22Rv1 (cell line): ENCODE data around the gene PLD1.

Source experiments
- ZFX ChIP-seq: fragments of 450-650 bp; IDR thresholded peaks from 2 replicates; pipeline ENCODE4 v1.6.1; 2017; ENCODE audit warnings: antibody characterized with exemption, borderline replicate concordance
- TF ChIP-seq, protein P1 (sequence below): fragments of 450-650 bp; IDR thresholded peaks from 2 replicates; pipeline ENCODE4 v1.5.1; 2017; ENCODE audit warnings: mild to moderate bottlenecking

DNA sequence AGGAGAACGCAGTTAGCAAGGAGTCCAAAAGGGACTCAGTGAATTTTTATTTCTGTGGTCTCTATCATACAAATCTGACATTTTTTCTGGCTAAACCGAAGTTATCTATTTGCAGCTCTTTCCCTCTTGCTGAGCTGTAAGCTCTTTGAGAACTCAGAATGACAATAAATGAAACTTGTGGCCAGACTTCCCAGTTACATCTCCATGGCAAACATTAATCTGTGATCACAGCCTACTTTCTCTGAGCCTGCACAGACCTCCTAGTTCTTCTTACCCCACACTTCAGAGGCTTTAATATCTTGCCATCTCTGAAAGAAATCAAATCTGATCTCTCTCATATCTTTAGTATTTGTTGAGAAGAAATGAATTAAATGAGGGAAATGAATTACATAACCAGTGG is 58.0 kb downstream of the PLD1 start:
- no peak for TF ChIP-seq ZFX
- TF ChIP-seq, protein P1, sequence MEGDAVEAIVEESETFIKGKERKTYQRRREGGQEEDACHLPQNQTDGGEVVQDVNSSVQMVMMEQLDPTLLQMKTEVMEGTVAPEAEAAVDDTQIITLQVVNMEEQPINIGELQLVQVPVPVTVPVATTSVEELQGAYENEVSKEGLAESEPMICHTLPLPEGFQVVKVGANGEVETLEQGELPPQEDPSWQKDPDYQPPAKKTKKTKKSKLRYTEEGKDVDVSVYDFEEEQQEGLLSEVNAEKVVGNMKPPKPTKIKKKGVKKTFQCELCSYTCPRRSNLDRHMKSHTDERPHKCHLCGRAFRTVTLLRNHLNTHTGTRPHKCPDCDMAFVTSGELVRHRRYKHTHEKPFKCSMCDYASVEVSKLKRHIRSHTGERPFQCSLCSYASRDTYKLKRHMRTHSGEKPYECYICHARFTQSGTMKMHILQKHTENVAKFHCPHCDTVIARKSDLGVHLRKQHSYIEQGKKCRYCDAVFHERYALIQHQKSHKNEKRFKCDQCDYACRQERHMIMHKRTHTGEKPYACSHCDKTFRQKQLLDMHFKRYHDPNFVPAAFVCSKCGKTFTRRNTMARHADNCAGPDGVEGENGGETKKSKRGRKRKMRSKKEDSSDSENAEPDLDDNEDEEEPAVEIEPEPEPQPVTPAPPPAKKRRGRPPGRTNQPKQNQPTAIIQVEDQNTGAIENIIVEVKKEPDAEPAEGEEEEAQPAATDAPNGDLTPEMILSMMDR, result no peak
